Nephron progenitor cell (in vitro differentiated cells): ENCODE data around the gene TMEM175.
A peak's percentile ranks its signal among the peaks of the same experiment; 100 is the strongest.

Experiments used
- DNase-seq: peaks from one replicate; pipeline ENCODE4 v3.0.0; 2021
- H3K27ac Mint-ChIP-seq: 2 replicates; pipeline ENCODE4 v1.8.0; 2021; ENCODE audit warnings: mild to moderate bottlenecking, moderate library complexity, mixed read lengths
- H3K27me3 Mint-ChIP-seq: 2 replicates; pipeline ENCODE4 v1.8.0; 2021; ENCODE audit warnings: mild to moderate bottlenecking, low read depth, mixed read lengths; ENCODE audit not compliant: poor library complexity
- H3K36me3 Mint-ChIP-seq: 2 replicates; pipeline ENCODE4 v1.8.0; 2021; ENCODE audit warnings: low read depth, mixed read lengths
- H3K4me1 Mint-ChIP-seq: 2 replicates; pipeline ENCODE4 v1.8.0; 2021; ENCODE audit warnings: mixed read lengths
- H3K4me3 Mint-ChIP-seq: 2 replicates; pipeline ENCODE4 v1.8.0; 2021; ENCODE audit warnings: mild to moderate bottlenecking, moderate library complexity, mixed read lengths
- H3K9me3 Mint-ChIP-seq: 2 replicates; pipeline ENCODE4 v1.8.0; 2021; ENCODE audit warnings: mild to moderate bottlenecking, moderate library complexity, mixed read lengths
- TF ChIP-seq, protein P1 (sequence below): fragments of 200-600 bp; sonication (generic); IDR thresholded peaks from 2 replicates; pipeline ENCODE4 v1.5.0; 2021; ENCODE audit warnings: antibody characterized with exemption

Gene TMEM175

DNA sequence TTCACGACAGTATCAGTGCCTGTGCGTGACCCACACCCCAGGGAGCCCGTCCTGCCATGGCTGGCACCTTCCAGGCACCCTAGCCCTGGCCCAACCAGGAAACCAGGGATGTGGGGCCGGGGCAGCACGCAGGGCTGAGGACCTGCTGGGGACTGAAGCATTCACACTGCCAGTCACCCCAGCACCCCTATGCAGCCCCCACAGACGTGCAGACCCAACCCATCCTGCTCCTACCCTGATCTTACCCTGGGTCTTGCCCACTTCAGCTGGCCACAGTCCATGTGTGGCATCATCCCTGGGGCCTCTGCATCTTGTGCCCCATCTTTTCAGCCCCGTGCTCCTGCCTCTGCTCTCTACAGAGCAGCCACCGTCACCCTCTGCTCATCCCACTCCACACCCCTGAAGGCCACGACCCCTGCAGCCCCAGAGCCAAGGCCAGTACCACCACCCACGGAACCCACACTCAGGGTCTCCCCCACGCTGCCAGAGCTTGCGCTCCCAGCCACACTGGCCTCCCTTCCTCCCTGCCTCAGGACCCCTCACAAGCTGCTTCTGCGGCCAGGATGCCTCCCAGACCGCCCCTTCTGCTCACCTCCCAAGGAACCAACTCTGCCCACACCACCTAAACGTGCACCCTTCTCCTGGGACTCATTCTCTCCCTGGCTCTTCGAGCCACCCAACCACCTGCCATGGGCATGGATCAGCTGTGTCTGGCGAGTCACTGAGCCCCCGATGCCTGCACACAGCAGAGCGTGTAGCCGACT, 25.7 kb upstream of the TMEM175 start:
- H3K9me3 Mint-ChIP-seq, result no peaks in the 10 kb centered on the region
- peaks cover 8% of the 10 kb centered on the region for H3K4me1 Mint-ChIP-seq
- DNase-seq, result no peak
- H3K27me3 Mint-ChIP-seq, result peaks cover 3% of the 10 kb centered on the region
- H3K27ac Mint-ChIP-seq, result no peak overlapping the region
- peaks cover 32% of the 10 kb centered on the region for H3K36me3 Mint-ChIP-seq
- no peak overlapping the region for H3K4me3 Mint-ChIP-seq
- TF ChIP-seq, protein P1, sequence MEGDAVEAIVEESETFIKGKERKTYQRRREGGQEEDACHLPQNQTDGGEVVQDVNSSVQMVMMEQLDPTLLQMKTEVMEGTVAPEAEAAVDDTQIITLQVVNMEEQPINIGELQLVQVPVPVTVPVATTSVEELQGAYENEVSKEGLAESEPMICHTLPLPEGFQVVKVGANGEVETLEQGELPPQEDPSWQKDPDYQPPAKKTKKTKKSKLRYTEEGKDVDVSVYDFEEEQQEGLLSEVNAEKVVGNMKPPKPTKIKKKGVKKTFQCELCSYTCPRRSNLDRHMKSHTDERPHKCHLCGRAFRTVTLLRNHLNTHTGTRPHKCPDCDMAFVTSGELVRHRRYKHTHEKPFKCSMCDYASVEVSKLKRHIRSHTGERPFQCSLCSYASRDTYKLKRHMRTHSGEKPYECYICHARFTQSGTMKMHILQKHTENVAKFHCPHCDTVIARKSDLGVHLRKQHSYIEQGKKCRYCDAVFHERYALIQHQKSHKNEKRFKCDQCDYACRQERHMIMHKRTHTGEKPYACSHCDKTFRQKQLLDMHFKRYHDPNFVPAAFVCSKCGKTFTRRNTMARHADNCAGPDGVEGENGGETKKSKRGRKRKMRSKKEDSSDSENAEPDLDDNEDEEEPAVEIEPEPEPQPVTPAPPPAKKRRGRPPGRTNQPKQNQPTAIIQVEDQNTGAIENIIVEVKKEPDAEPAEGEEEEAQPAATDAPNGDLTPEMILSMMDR, result no peak

DNA sequence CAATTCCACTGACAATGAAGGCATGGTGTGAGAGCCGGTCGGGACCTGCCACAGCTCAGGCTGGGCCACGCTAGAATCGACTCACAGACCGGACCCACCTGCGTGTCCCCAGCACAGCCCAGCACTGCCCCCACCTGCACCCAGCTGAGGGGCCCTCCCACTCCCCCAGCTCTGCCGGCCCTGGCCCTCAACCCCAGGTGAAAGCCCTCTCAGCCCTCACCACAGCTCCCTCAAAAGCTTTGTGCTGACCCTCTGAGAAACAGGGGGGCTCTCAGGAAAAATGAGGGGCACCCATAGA, 25.2 kb upstream of the TMEM175 start:
- H3K4me1 Mint-ChIP-seq, result peaks cover 13% of the 10 kb centered on the region
- H3K4me3 Mint-ChIP-seq, result no peak overlapping the region
- no peak overlapping the region for H3K27ac Mint-ChIP-seq
- no peak for DNase-seq
- TF ChIP-seq, protein P1, result no peak
- peaks cover 36% of the 10 kb centered on the region for H3K36me3 Mint-ChIP-seq
- H3K27me3 Mint-ChIP-seq, result peaks cover 3% of the 10 kb centered on the region
- H3K9me3 Mint-ChIP-seq, result no peaks in the 10 kb centered on the region

- DNase-seq, result no peak
- H3K4me1 Mint-ChIP-seq, result peaks cover 19% of the 10 kb centered on the region
- no peaks in the 10 kb centered on the region for H3K9me3 Mint-ChIP-seq
- no peak overlapping the region for H3K4me3 Mint-ChIP-seq
- TF ChIP-seq, protein P1, result no peak
- peaks cover 3% of the 10 kb centered on the region for H3K27me3 Mint-ChIP-seq
- no peak overlapping the region for H3K27ac Mint-ChIP-seq
- peaks cover 36% of the 10 kb centered on the region for H3K36me3 Mint-ChIP-seq
Measured at GRCh38 chr4:907691-908425, 24.4 kb upstream of the TMEM175 start.

DNA sequence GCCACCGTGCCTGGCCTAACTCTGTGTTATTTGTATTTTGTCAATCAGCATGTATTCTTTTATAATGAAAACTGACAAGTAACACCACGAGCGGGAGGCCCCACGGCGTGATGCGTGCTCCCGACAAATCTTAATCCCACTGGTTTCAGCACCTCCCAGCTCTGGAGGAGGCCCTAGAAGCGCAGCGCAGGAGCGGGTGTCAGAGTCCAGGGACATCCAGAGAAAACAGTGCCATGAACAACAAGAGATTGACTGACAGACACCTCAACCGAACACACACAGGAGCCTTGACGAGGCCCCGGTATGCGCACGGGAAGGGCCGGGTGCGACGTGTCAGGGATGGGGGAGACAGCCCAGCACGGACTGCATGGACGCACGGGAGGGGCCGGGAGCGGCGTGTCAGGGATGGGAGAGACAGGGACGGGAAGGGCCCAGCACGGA, 23.1 kb upstream of the TMEM175 start:
- Mint-ChIP-seq H3K27ac (peak overlapping the region; percentile 11), H3K4me1 (peaks cover 28% of the 10 kb centered on the region), H3K36me3 (peaks cover 32% of the 10 kb centered on the region), H3K27me3 (peaks cover 3% of the 10 kb centered on the region), H3K4me3 (no peak overlapping the region), H3K9me3 (no peaks in the 10 kb centered on the region)
- TF ChIP-seq, protein P1, result no peak
- no peak for DNase-seq

- no peak for DNase-seq
- Mint-ChIP-seq H3K27ac (peak overlapping the region; percentile 22), H3K9me3 (no peaks in the 10 kb centered on the region), H3K36me3 (peaks cover 31% of the 10 kb centered on the region), H3K27me3 (peaks cover 3% of the 10 kb centered on the region), H3K4me1 (peaks cover 30% of the 10 kb centered on the region), H3K4me3 (no peak overlapping the region)
- TF ChIP-seq, protein P1, result no peak
Measured at GRCh38 chr4:909821-910220, 22.4 kb upstream of the TMEM175 start.
